ENCODE results near the gene TM4SF20. TPM values are rescaled to one million over a fixed set of nuclear protein-coding genes. Genes with fewer than 3 reads are reported as not detected.

TM4SF20 gene
- total and polyA plus RNA-seq, 2 experiments from 2014 or later, result not detected

- TF ChIP-seq ZNF462 (CRISPR knock-in tag; IDR thresholded peaks at IDR 0.05), result no peak
- TF ChIP-seq JUNB (IDR thresholded peaks at IDR 0.05; ENCODE audit: unreplicated experiment), result no peak
- TF ChIP-seq ZNF331 (CRISPR knock-in tag; IDR thresholded peaks at IDR 0.05; ENCODE audit: low read depth), result no peak
- TF ChIP-seq EZH2 (IDR thresholded peaks at IDR 0.05; ENCODE audit: low read depth, unreplicated experiment), result no peak
- no peak for TF ChIP-seq NANOG (IDR thresholded peaks at IDR 0.05; ENCODE audit: borderline replicate concordance)
These were observed 12.2 kb downstream of the TM4SF20 start (continued) for GRCh38 chr2:227366769-227367426.

- H3K36me3 ChIP-seq (ENCODE audit: insufficient read depth), result no peaks in the 10 kb centered on the region
- no peaks in the 10 kb centered on the region for H3K9me2 ChIP-seq (ENCODE audit: insufficient read depth)
- H3K4me1 ChIP-seq (ENCODE audit: insufficient read depth), result no peaks in the 10 kb centered on the region
- H2AFZ ChIP-seq, result no peak overlapping the region
- DNase-seq (ENCODE audit: low spot score) (no peak), ATAC-seq (no peak)
- no peaks in the 10 kb centered on the region for H3K27me3 Mint-ChIP-seq (ENCODE audit: insufficient read depth, low read depth, poor library complexity)
- no peaks in the 10 kb centered on the region for H3K27me3 ChIP-seq (ENCODE audit: insufficient read depth)
- no peaks in the 10 kb centered on the region for H3K79me2 ChIP-seq (replicated peaks; ENCODE audit: insufficient read depth)
- H3F3A ChIP-seq (replicated peaks; ENCODE audit: low read depth), result no peaks in the 10 kb centered on the region
- no peak overlapping the region for H3K4me3 Mint-ChIP-seq
- H3K27ac Mint-ChIP-seq, result no peak overlapping the region
- H3K4me1 Mint-ChIP-seq, result no peaks in the 10 kb centered on the region
- no peak overlapping the region for H3K27ac ChIP-seq (ENCODE audit: low read depth)
- H3K9me3 Mint-ChIP-seq, result no peaks in the 10 kb centered on the region; the same call in 2 of the 3 replicates
- no peaks in the 10 kb centered on the region for H4K20me1 ChIP-seq (replicated peaks; ENCODE audit: insufficient read depth)
- no peaks in the 10 kb centered on the region for H3K36me3 Mint-ChIP-seq (ENCODE audit: low read depth)
- no peak overlapping the region for H3K4me3 ChIP-seq
- no peak overlapping the region for H3K4me2 ChIP-seq
- TF ChIP-seq ZNF462 (CRISPR knock-in tag; IDR thresholded peaks at IDR 0.05), result no peak
- TF ChIP-seq NANOG (IDR thresholded peaks at IDR 0.05; ENCODE audit: borderline replicate concordance), result no peak
- no peak for TF ChIP-seq CREB1 (CRISPR knock-in tag; IDR thresholded peaks at IDR 0.05; ENCODE audit: low read depth)
- no peak for TF ChIP-seq ZNF331 (CRISPR knock-in tag; IDR thresholded peaks at IDR 0.05; ENCODE audit: low read depth)
- no peak for TF ChIP-seq POLR2AphosphoS5 (IDR thresholded peaks at IDR 0.05; ENCODE audit: low read depth)
- no peak for TF ChIP-seq JUNB (IDR thresholded peaks at IDR 0.05; ENCODE audit: unreplicated experiment)
- no peak for TF ChIP-seq EZH2phosphoT487 (IDR thresholded peaks at IDR 0.05; ENCODE audit: unreplicated experiment)
These were observed 13.3 kb downstream of the TM4SF20 start for GRCh38 chr2:227365833-227366232.
